Calu3 (cell line): ENCODE measurements around the gene POM121L12. TPM values are rescaled to one million over a fixed set of nuclear protein-coding genes. Genes with fewer than 3 reads are reported as not detected.

Experiments
- BruUV-seq: library from RNA; stranded (reverse); fragments of 400-500 nt; replicated peaks from 2 replicates; lab custom pipeline; 2021; lab: Mats Ljungman, UMichigan
- CTCF ChIA-PET: fragments of 300-600 bp; sonication (Branson Sonifier 250); formaldehyde crosslinking; loops from one replicate; lab custom pipeline; 2022; ENCODE audit warnings: antibody characterized with exemption; lab: Charles Lee
- DNase-seq: peaks from one replicate; pipeline ENCODE4 v3.0.0; 2022
- H3K27ac Mint-ChIP-seq: one replicate; pipeline ENCODE4 v1.8.0; 2022; ENCODE audit warnings: mixed read lengths; ENCODE audit not compliant: unreplicated experiment
- H3K27me3 Mint-ChIP-seq: one replicate; pipeline ENCODE4 v1.8.0; 2022; ENCODE audit warnings: mixed read lengths; ENCODE audit not compliant: unreplicated experiment
- H3K36me3 Mint-ChIP-seq: one replicate; pipeline ENCODE4 v1.8.0; 2022; ENCODE audit warnings: mild to moderate bottlenecking, moderate library complexity, mixed read lengths; ENCODE audit not compliant: insufficient read depth, unreplicated experiment
- H3K4me1 Mint-ChIP-seq: one replicate; pipeline ENCODE4 v1.8.0; 2022; ENCODE audit warnings: mild to moderate bottlenecking, low read depth, mixed read lengths; ENCODE audit not compliant: unreplicated experiment
- H3K4me3 Mint-ChIP-seq: one replicate; pipeline ENCODE4 v1.8.0; 2022; ENCODE audit warnings: mild to moderate bottlenecking, low read depth, moderate library complexity, mixed read lengths; ENCODE audit not compliant: unreplicated experiment
- H3K9me3 Mint-ChIP-seq: one replicate; pipeline ENCODE4 v1.8.0; 2022; ENCODE audit warnings: low read depth, mixed read lengths; ENCODE audit not compliant: unreplicated experiment
- intact Hi-C: fragments of 100-400 bp; cut with micrococcal nuclease; formaldehyde crosslinking; loops from one replicate; pipeline ENCODE4 v1.10.0; 2022; ENCODE audit not compliant: unreplicated experiment
- total RNA-seq: library from RNA; stranded (reverse); gene quantifications from 2 replicates; pipeline ENCODE4 v1.2.3, GENCODE V29; 2022
- TF ChIP-seq, protein P1 (sequence below): fragments of 200-600 bp; IDR thresholded peaks from one replicate; pipeline ENCODE4 v1.8.0; 2022; ENCODE audit warnings: antibody characterized with exemption; ENCODE audit not compliant: unreplicated experiment

Gene POM121L12
- total RNA-seq, 1 experiment from 2014 or later, result not detected

GRCh38 chr7:53001221-53001620 is 34.2 kb upstream of the POM121L12 start:
- no peak overlapping the region for H3K27ac Mint-ChIP-seq
- CTCF ChIA-PET, result no interaction called here
- H3K4me1 Mint-ChIP-seq, result no peaks in the 10 kb centered on the region
- H3K4me3 Mint-ChIP-seq, result no peak overlapping the region
- TF ChIP-seq, protein P1, sequence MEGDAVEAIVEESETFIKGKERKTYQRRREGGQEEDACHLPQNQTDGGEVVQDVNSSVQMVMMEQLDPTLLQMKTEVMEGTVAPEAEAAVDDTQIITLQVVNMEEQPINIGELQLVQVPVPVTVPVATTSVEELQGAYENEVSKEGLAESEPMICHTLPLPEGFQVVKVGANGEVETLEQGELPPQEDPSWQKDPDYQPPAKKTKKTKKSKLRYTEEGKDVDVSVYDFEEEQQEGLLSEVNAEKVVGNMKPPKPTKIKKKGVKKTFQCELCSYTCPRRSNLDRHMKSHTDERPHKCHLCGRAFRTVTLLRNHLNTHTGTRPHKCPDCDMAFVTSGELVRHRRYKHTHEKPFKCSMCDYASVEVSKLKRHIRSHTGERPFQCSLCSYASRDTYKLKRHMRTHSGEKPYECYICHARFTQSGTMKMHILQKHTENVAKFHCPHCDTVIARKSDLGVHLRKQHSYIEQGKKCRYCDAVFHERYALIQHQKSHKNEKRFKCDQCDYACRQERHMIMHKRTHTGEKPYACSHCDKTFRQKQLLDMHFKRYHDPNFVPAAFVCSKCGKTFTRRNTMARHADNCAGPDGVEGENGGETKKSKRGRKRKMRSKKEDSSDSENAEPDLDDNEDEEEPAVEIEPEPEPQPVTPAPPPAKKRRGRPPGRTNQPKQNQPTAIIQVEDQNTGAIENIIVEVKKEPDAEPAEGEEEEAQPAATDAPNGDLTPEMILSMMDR, result no peak
- DNase-seq, result no peak
- no peaks in the 10 kb centered on the region for H3K36me3 Mint-ChIP-seq
- BruUV-seq, result no TSS peak
- intact Hi-C loops, result no loop called here
- H3K9me3 Mint-ChIP-seq, result peaks cover 13% of the 10 kb centered on the region
- H3K27me3 Mint-ChIP-seq, result no peaks in the 10 kb centered on the region

GRCh38 chr7:53002389-53002788 is 33.0 kb upstream of the POM121L12 start:
- BruUV-seq, result no TSS peak
- H3K27me3 Mint-ChIP-seq, result no peaks in the 10 kb centered on the region
- no peak overlapping the region for H3K27ac Mint-ChIP-seq
- no peak for DNase-seq
- H3K36me3 Mint-ChIP-seq, result no peaks in the 10 kb centered on the region
- no peaks in the 10 kb centered on the region for H3K4me1 Mint-ChIP-seq
- CTCF ChIA-PET, result no interaction called here
- H3K4me3 Mint-ChIP-seq, result no peak overlapping the region
- H3K9me3 Mint-ChIP-seq, result peaks cover 12% of the 10 kb centered on the region
- intact Hi-C loops, result no loop called here
- TF ChIP-seq, protein P1, result no peak

DNA sequence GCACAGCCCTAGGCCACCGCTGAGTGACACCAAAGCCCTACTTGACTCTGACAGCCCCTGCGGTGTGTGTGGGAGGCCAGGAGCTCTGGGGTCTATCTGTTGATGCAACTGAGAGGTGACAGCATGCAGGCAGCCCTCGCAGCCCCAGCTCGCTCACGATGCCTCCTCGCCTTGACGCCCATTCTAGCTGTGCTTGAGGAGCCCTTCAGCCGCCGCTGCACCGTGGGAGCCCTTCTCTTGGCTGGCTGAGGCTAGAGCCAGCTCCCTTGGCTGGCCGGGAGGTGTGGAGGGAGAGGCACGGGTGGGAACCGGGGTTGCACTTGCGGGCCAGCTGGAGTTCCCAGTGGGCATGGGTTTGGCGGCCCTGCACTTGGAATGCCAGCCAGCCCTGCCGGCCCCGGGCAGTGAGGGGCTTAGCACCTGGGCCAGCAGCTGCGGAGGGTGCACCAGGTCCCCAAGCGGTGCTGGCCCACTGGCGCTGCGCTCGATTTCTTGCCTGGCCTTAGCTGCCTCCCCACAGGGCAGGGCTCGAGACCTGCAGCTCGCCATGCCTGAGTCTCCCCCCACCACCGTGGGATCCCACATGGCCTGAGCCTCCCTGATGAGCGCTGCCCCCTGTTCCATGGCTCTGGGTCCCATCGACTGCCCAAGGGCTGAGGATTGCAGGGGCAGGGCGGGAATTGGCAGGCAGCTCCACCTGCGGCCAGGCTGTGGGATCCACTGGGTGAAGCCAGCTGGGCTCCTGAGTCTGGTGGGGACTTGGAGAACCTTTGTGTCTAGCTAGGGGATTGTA is 31.6 kb upstream of the POM121L12 start:
- Mint-ChIP-seq H3K4me3 (no peak overlapping the region), H3K27me3 (no peaks in the 10 kb centered on the region), H3K9me3 (peaks cover 12% of the 10 kb centered on the region), H3K36me3 (no peaks in the 10 kb centered on the region), H3K4me1 (no peaks in the 10 kb centered on the region), H3K27ac (no peak overlapping the region)
- BruUV-seq, result no TSS peak
- intact Hi-C loops, result no loop called here
- no peak for DNase-seq
- TF ChIP-seq, protein P1, result no peak
- CTCF ChIA-PET, result no interaction called here

DNA sequence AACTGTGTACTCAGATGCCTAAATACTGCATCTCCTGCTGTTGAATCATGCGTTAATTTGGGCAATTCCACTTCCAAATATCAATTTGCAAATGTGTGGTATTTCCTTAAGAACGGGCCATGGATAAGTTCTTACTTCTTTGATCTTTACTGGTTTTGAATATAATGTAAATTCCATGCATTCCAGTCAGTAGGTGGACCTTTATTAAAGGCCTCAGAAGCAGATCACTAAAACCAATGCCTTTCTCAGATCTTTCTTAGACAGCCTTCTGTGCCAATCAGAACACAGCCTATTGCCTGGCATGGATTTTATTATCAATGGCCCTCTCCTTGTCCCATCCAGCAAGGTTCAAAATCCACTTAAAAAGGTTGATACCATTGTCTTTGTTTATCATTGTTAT is 21.5 kb upstream of the POM121L12 start:
- intact Hi-C loops, result no loop called here
- Mint-ChIP-seq H3K27me3 (no peaks in the 10 kb centered on the region), H3K36me3 (no peaks in the 10 kb centered on the region), H3K27ac (no peak overlapping the region), H3K4me3 (no peak overlapping the region), H3K9me3 (peaks cover 23% of the 10 kb centered on the region), H3K4me1 (no peaks in the 10 kb centered on the region)
- no TSS peak for BruUV-seq
- DNase-seq, result no peak
- TF ChIP-seq, protein P1, result no peak
- CTCF ChIA-PET, result no interaction called here
